GF-D8 (cell line): Measurements from ENCODE around the gene PAEP.
"Not testable (repeated sequence)": the region's sequence is repeated elsewhere in the genome, so short reads cannot be mapped to it uniquely, and the experiment has no call there.

Experiments
- DNase-seq: peaks from one replicate; lab custom pipeline; 2025; lab: John Stamatoyannopoulos, UW

PAEP gene

DNA sequence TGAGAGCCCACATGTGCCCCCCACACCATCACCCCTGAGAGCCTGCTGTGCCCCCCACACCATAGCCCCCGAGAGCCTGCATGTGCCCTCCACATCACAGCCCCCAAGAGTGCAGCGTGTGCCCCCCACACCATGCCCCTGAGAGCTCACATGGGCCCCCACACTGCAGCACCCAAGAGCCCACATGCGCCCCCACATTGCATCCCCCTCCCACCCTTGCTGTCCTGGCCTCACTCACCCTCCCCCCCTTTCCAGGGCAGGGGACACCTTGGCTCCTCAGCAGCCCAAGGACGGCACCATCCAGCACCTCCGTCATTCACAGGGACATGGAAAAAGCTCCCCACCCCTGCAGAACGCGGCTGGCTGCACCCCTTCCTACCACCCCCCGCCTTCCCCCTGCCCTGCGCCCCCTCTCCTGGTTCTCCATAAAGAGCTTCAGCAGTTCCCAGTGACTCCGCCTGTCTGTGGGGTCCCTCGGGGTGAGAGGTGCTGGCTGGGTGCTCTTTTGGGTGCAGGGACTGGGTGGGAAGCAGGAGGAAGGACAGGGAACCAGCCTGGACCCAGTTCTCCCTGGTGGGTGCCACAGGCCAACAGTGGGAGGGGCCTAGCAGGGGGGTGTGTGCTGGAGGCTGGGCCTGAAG is 35.3 kb upstream of the PAEP start:
- DNase-seq, result no peak

DNA sequence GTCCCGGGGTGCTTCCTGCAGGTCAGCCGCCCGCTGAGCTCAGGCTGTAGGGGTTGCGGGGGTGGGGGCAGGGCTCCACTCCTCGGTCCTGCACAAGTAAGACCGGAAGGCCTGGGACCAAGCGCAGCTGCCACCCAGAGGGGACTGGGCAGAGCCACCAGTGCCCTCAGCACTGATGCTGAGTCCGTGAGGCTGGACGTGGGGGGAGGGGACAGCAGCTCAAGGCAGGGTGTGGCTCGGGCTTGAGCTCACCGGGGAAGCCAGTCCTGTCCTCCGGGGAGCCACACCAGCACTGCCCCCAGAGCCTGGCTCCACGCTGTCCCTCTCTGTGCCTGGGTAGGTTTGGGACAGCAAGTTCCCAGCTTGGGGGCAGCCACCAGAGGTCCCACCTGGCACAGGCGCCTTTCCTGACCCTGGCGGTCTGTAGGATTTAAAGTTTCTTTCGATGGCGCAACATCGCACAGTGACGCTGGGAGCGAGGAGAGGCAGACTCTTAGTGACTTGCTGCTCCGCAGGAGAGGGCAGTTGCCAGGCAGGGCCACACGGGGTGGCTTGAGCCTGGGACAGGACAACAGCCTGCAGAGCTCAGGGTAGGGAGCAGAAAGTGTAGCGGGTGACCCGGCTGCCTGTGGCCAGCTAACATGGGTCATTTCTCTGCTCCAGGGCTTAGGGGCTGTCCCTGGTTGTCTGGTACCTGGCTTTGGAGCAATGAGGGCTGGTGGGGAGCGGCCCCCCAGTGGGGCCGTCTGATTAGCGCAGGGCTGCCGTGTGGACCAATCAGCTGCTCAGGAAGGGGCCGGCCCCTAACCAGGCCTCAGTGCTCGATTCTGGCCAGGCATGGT is 34.6 kb upstream of the PAEP start:
- no peak for DNase-seq

DNA sequence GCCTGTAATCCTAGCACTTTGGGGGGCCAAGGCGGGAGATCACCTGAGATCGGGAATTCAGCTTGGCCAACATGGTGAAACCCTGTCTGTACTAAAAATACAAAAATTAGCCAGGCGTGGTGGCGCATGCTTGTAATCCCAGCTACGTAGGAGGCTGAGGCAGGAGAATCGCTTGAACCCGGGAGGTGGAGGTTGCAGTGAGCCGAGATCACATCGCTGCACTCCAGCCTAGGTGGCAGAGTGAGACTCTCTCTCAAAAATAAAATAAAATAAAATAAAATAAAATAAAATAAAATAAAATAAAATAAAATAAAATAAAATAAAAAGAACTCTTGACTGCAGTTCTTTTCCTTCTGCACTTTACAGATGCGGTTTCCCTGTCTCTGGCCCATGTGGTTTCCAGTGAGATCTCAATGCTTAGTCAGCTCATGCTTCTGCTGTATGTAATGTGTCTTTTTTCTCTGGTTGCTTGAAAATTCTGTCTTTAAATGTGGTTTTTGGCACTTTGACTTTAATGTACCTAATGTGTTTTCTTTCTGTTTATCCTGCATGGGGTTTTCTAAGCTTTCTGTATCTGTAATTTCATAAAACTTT is 32.6 kb upstream of the PAEP start:
- not testable (repeated sequence) for DNase-seq

DNA sequence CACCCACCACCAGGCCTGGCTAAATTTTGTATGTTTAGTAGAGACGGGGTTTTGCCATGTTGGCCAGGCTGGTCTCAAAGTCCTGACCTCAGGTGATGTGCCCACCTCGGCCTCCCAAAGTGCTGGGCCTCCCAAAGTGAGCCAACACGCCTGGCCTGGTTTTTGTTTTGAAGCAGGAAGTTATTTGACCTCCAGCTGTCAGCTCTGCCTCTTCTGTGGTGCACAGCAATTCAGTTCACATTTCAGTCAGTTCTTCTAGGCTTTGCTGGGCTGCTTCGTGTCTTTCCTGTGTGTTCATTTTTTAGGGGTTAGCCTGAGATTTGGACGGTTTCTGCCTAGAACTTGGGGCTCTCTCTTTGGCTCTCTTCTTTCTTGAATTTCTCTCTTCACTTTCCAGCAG is 31.4 kb upstream of the PAEP start:
- no peak for DNase-seq

DNA sequence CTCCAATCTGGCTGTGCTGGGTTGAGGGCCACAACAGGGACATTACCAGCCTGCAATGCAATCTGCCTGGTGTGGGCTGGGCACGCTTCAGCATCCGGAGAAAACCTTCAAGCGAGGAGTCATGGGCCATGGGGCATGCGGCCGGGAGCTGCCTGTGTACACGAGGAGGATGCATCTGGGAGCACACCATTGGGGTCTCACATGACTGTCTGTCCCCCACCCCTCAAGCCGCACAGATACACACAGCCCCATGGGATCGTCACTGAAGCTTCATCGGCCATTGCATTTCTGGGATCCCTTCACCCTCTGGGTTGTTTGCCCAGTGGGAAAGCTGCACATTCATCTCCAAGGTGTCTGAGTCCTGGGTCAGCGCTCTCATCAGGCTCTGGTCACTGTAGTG is 30.5 kb upstream of the PAEP start:
- DNase-seq, result no peak

DNA sequence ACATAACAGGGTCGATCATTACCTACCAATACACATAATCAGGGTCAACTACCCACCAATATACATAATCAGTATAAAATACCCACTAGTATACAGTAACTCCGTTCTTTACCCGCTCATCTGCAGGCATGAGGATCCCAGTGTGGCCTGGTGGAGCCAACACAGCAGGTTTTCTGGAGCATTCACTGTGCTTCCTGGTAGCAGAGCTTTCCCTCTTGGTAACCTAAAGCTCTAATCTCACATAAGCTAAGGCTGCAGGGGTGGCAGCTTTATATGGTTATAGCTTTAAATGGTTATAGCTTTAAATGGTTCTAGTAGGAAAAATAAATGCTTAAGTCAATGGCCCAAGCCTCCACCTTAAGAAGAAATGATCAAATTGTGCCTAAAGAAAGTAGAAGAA is 28.4 kb upstream of the PAEP start:
- DNase-seq, result no peak

DNA sequence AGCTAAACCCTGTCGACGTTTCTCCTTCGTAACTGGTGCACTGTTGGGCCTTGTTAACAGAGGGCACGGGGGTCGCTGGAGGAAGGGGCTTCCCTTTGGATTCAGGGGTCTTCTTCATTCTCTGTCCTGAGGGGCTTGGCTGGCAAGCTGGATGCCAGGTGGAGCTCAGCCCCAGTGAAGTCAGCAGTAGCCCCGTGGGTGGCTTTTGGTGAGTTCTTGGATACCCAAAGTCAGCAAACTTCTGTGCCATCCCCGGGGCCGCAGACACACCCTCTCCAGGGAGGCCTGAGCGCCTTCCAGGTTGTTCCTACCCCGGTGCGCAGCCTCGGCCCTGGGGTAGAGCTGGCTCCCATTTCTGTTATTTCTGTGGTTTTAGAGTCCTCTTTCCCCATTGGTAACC is 27.9 kb upstream of the PAEP start:
- DNase-seq, result no peak

DNA sequence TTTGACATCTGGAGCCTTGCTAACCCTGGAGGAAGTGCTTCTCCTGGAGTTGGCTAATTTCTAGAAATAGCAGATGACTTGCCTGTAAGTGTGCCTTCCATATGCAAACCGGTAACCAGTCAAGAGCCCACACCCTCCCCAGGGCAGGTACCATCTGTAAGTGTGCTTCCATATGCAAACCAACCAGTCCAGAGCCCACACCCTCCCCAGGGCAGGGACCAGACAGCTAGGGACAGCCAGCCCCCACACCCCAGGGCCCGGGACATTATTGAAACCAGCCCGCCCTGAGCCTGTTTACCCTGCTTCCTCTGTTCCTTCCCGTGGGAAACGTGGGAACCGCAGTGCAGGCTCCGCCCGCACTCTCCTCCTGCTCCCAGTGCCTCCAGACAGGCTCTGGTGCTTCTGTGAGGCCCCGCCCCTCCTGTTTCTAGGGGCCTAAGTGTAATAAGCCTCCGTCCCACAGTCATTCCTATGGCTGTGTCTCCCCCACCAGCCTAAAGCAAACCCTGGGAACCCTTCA is 27.3 kb upstream of the PAEP start:
- not testable (repeated sequence) for DNase-seq

DNA sequence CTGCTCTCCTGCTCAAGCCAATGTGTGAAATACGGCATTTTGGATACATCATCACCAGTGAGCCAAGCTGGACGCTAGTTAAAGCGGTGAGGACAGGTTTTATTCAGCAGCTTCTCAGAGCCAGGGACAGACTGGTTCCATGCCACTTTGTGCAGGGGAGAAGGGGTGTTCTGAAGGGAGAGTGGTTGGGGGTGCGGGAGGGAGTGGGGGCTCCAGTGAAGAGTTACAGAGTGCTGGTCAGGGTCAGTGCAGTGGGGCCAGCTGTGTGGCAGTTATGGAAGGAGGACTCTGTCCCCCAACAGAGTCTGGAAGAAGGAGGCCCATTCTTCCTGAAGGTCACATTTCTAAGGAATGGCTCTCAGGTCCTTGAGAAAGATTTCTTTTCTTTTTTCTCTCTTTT is 26.7 kb upstream of the PAEP start:
- not testable (repeated sequence) for DNase-seq

DNA sequence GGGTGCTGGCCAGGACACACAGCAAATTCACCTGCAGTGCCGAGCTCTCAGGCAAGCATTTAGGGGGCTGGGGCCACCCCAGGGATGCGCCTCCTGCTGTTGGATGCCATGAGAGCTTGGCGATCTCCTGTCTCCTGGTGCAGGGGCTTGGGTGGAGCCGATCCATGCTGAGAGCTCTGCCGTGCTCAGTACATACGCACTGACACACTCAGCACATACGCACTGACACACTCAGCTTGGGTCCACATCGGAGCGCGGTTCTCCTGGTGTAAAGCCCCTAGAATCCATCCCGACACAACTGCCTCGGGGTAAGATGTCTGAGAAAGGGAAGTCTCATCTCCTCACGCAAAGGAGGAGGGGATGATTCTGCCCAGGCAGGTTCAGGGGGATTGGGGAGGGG is 25.9 kb upstream of the PAEP start:
- not testable (repeated sequence) for DNase-seq

DNA sequence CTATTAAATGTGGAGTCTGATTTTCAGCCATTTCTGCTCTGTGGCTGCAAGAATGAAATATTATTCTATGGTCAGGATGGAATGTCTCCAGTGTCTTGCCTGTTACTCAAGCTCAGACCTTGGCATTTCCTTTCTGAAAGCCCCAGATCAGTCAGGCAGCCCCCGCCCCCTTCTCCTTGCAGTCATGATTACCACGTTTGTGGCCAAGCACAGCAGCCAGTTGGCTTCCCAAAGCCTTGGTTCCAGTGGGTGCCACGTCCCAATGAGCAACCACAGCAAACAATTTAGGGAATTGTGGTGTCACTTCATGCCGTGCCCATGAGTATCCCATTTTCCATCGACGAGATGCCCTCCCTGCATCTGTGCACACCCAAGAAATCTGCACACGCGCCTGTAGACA is 25.3 kb upstream of the PAEP start:
- DNase-seq, result no peak

DNA sequence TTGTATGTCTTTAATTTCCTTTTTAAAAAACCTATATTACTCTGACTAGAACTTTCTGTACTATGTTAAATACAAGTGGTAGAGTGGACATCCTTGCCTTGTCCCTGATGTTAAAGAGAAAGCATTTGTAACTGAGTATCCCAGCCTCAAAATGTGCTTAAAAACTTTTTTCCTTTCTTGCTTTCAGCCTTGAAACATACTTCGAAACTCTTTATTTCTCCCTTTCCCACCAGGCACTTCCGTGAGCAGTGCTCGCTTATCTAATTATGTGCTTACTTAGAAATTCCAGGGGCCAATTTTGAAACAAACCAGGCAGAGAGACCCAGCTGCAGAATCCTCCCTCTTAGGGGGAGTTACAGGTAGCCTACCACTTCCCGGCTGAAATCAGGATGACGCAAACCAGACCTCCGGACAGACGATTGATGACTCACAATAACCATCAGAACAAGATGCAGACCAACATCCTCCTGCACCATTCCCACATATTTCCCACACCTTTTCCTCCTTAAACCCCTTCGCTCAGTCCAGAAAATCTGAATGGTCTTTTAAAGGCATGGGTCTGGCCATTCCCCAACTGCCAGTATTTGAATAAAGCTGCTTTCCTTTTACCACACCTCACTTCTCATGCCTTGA is 18.2 kb upstream of the PAEP start:
- DNase-seq, result not testable (repeated sequence)

DNA sequence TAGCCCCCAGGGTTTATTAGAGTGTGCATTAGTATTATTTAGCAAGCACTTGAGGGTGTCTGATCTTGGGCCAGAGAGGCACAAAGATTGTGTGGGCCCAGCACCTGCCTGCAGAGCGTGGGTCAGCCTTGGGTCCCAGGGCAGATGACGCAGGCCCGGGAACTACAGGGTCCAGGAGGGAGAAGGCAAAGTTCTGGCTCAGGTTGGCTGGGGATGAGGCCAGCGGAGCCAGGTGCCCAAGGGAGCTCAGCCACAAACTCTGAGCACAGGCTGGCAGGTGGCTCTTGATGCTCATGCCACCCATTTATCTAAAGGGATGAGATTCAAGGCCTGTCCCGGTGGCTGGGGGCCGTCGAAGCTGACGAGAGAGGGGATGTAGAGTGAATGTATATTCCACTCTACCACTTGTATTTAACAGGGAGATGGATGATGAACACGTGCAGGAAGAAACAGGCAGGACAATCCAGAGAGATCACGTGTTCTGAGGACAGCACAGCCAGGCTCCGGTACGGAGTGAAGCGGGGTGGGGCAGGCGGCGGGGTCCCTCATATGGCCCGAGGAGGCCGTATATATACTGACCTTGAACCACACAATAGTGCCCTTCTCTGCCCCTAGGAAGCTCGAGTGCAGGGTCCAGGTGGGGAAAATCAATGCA is 16.4 kb upstream of the PAEP start:
- DNase-seq, result no peak

DNA sequence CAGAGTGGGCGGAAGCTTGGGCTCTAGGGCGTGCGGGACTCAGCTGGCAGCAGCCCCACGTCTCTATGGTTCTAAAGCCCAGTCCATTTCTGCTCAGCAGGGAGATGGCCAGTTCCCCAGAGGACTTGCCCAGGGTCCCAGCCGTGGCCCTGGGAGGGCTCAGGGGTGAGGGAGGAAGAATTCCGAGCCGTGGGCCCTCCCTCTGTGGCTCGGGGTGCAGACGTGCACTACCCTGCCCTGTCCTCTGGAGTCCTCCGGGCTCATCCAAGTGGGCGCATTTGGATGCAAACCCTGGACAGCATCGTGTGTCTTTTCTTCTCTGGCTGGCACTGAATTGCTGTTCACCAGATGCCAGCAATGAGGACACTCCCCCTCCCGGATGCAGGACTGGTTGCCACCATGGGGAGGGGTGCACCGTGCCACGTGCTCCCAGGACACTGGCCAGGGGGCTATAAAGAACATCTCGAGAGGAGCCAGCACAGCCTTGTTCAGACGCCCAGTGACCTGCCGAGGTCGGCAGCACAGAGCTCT is 15.8 kb upstream of the PAEP start, which contains the start of gene OBP2A:
OBP2A (plus strand) TSS at position 481 of the 531 bp plus-strand sequence. CDS start 55 bp downstream, outside the sequence.
- not testable (repeated sequence) for DNase-seq

DNA sequence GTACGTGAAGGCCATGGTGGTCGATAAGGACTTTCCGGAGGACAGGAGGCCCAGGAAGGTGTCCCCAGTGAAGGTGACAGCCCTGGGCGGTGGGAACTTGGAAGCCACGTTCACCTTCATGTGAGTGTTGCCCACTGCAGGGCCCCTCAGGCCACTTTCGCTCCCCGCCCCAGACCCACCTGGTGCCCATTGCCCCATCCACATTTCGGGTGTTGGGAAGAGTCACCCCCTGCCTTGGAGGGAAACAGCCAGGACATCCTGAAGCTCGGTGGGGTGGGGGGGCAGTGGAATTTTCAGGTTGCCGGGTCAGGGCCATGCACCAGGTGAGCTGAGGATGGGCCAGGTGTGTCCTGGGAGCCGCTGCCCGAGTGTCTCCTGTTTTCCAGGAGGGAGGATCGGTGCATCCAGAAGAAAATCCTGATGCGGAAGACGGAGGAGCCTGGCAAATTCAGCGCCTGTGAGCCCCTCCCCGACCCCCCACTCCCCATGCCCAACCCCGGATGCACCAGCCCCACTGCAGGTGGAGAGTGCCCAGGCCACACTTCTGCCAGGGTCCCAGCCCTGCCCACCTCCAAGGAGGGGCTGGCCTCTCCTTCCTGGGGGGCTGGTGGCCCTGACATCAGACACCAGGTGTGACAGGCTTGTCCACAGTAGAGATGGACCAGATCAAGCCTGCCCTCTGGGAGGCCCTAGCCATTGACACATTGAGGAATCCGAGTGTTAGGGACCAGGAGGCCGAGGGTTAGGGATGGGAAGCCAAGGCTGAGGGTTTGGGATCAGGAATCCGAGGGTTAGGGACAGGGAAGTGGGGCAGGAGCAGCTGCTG is 14.6 kb upstream of the PAEP start:
- DNase-seq, result not testable (repeated sequence)

DNA sequence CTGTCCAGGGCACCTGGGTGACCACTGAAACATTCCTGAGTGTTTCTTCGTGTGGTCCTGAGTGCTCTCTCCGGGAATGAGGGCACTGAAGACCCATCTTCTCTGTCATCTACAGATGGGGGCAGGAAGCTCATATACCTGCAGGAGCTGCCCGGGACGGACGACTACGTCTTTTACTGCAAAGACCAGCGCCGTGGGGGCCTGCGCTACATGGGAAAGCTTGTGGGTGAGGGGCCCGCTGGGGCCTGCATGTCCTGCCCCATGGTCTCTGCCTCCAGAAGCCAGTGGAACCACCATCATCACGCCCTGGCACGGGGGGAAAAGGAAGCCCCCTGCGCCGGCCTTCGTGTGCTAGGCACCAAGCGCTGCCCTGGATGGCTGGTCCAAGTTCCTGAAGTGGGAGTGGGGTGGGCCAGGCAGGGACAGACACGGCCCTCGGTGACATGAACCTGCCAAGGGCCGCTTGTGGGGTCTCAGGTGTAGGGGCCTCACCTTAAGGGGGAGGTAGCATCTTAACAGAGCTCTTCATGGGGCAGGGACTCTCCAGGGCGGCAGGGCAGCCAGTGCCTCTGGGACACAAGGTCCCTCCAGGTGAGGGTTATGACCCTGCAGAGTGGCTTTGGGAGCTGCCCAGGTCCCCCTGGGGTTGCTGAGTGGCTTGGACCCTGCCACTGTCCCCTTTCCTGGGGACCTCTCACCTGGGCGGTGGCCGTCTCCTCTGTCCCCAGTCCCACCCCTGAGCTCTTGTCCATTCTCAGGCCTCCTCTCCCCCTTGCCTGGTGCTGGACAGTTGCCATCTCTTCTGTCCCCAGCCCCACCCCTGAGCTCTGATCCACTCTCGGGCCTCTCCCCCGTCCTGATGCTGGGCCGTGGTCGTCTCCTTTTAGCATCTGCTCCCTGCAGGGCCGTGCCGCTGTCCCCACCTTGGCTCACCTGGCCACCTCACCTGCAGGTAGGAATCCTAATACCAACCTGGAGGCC is 13.5 kb upstream of the PAEP start:
- no peak for DNase-seq

DNA sequence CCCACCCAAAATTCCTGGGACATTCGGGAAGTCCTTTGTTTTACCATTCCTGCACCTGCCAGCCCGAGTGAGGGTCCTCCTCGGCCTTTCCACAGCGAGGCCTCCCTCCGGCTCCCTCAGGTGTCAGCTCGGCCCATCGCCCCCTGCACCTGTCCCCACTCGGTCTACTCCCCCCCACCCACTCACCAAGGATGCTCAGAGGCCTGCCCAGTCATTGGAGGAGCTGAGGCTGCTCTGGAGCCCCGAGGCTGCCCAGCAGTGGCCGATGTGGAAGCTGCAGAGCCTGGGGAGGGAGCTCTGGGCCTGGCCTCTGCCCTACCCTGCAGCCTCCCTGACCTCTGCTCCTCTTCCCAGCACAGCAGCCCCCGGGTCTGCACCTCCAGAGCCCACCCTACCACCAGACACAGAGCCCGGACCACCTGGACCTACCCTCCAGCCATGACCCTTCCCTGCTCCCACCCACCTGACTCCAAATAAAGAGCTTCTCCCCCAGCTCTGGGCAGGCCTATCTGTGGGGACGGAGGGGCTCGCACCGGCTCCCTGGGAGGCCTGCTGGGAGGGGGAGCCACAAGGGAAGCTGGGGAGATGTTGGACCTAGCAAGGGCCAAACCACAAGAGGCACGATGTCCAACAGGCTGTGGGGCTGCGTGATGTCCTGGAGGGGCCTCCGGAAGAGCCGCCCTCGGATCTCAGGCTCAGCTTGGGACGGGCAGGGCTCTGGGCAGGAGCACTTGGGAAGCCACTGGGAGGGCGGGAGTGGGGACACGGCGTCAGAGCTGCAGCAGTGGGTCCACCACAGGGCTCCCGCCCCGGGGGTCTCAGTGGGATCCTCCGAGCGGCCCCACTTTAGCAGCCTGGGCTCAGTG is 11.8 kb upstream of the PAEP start:
- not testable (repeated sequence) for DNase-seq

DNA sequence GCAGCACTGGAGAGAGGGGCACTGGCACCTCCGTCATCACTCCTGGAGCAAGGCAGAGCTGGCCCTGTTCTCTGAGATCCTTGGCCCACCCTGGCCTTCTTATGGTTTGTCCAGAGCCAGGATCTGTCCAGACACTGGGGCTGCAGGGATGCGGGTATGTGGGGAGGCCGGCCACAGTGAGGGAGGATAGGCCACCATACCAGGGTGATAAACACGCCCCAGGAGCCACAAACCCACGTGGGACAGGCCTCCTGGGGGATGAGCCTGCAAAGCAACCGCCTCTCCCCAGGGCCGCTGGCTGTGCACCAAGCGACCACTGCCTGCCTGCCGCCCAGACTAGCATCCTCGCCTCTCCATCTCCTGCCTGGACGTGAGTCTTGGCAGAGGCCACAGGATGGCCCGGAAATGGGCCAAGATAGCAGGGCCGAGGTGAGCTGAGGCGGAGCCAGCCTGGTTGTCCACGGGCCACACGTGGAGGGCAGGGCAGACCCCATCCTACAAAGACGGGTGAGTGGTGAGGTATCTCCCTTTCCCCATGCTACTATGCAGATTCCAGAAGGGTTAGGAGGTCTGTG is 11.1 kb upstream of the PAEP start:
- DNase-seq, result no peak
